HFF-Myc (cell line): ENCODE measurements around the gene ITLN1.
"Not testable (repeated sequence)": the region's sequence is repeated elsewhere in the genome, so short reads cannot be mapped to it uniquely, and the experiment has no call there.

Source experiments
- DNase-seq: peaks from one replicate; pipeline ENCODE4 v3.0.0-alpha.2; 2011; ENCODE audit warnings: low read depth; ENCODE audit errors: extremely low read depth
- H3K4me3 ChIP-seq: replicated peaks from 2 replicates; pipeline ENCODE4 v1.5.1; 2011; ENCODE audit warnings: low read depth, mild to moderate bottlenecking, control low read depth, low read length
- TF ChIP-seq, protein P1 (sequence below): IDR thresholded peaks from 2 replicates; pipeline ENCODE4 v1.5.1; 2012; ENCODE audit warnings: mild to moderate bottlenecking, low read depth, low read length, control low read depth; ENCODE audit errors: missing control alignments

The ITLN1 gene

GRCh38 chr1:160911441-160911840 lies 26.5 kb upstream of the ITLN1 start:
- no peak overlapping the region for H3K4me3 ChIP-seq
- no peak for DNase-seq
- TF ChIP-seq, protein P1, sequence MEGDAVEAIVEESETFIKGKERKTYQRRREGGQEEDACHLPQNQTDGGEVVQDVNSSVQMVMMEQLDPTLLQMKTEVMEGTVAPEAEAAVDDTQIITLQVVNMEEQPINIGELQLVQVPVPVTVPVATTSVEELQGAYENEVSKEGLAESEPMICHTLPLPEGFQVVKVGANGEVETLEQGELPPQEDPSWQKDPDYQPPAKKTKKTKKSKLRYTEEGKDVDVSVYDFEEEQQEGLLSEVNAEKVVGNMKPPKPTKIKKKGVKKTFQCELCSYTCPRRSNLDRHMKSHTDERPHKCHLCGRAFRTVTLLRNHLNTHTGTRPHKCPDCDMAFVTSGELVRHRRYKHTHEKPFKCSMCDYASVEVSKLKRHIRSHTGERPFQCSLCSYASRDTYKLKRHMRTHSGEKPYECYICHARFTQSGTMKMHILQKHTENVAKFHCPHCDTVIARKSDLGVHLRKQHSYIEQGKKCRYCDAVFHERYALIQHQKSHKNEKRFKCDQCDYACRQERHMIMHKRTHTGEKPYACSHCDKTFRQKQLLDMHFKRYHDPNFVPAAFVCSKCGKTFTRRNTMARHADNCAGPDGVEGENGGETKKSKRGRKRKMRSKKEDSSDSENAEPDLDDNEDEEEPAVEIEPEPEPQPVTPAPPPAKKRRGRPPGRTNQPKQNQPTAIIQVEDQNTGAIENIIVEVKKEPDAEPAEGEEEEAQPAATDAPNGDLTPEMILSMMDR: no peak

DNA sequence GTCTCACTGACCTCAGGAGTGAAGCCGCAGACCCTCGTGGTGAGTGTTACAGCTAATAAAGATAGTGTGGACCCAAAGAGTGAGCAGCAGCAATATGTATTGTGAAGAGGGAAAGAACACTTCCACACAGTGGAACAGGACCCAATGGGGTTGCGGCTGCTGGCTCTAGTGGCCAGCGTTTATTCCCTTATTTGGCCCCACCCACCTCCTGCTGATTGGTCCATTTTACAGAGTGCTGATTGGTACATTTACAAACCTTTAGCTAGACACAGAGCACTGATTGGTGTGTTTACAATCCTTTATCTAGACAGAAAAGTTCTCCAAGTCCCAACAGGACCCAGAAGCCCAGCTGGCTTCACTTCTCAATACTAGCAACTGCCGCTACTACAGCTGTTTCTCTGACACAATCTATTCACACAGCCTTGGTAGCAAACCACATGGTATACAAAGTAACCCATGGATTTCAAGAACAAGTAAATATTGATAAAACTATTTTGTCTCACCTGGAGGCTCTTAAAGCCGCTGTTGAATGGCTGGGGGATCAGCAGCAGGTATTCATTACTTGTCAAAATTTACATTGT lies 25.3 kb upstream of the ITLN1 start:
- no peak for DNase-seq
- TF ChIP-seq, protein P1: no peak

DNA sequence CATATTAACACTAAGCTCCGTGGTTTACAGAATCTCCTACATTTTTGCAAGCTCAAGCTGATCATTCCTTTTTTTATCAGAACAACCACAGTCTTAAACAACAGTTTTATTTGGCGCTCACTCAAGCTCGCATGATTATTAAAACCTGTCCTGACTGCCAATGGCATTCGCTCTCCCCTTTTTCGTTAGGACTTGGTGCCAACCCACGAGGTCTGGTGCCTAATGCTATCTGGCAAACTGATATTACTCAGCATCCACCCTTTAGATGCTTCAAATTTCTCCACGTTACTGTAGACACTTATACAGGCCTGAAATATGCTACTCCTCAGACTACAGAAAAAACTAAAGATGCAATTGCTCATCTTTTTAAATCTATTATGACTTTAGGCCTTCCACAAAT lies 23.0 kb upstream of the ITLN1 start:
- TF ChIP-seq, protein P1: no peak
- DNase-seq: no peak
- no peak overlapping the region for H3K4me3 ChIP-seq

More for the DNA sequence above, 25.3 kb upstream of the ITLN1 start:
- no peak overlapping the region for H3K4me3 ChIP-seq

- no peak overlapping the region for H3K4me3 ChIP-seq
- TF ChIP-seq, protein P1: no peak
- DNase-seq: no peak
Observed at GRCh38 chr1:160905617-160905989, 20.6 kb upstream of the ITLN1 start.

GRCh38 chr1:160904783-160905616 lies 20.0 kb upstream of the ITLN1 start:
- H3K4me3 ChIP-seq: no peak overlapping the region
- no peak for DNase-seq
- TF ChIP-seq, protein P1: no peak

DNA sequence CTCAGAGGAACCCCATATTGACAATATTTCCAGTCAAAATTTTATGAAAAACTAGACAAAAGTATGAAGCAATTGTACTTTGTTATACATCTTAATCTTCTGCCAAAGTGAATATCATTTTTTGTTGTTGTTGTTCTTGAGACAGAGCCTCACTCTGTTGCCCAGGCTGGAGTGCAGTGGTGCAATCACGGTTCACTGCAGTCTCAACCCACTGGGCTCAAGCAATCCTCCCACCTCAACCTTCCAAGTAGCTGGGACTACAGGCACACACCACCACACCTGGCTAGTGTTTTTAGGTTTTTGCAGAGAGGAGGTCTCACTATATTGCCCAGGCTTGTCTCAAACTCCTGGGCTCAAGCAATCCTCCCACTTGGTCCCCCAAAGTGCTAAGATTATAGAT lies 17.3 kb upstream of the ITLN1 start:
- not testable (repeated sequence) for H3K4me3 ChIP-seq, DNase-seq

DNA sequence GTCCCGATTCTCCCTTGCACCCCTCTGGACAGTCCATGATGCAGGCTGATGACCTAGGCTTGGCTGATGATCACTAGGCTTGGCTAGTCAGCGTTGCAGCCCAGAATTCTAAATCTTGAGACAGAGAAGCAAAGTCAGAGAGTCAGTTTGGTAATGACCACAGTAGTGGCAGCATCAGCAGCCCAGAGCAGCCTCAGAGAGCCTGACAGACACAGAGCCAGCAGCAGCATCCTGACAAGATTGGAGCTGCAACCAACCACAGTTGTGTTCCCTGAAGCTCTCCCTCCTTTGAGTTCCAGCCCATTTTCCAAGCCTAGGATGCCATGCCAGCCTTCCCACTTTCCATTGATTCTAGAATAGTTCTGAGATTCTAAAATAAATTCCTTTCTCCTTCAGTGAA lies 16.8 kb upstream of the ITLN1 start:
- TF ChIP-seq, protein P1: no peak
- DNase-seq: no peak
- H3K4me3 ChIP-seq: no peak overlapping the region

GRCh38 chr1:160900683-160901082 lies 15.7 kb upstream of the ITLN1 start:
- not testable (repeated sequence) for DNase-seq, H3K4me3 ChIP-seq

DNA sequence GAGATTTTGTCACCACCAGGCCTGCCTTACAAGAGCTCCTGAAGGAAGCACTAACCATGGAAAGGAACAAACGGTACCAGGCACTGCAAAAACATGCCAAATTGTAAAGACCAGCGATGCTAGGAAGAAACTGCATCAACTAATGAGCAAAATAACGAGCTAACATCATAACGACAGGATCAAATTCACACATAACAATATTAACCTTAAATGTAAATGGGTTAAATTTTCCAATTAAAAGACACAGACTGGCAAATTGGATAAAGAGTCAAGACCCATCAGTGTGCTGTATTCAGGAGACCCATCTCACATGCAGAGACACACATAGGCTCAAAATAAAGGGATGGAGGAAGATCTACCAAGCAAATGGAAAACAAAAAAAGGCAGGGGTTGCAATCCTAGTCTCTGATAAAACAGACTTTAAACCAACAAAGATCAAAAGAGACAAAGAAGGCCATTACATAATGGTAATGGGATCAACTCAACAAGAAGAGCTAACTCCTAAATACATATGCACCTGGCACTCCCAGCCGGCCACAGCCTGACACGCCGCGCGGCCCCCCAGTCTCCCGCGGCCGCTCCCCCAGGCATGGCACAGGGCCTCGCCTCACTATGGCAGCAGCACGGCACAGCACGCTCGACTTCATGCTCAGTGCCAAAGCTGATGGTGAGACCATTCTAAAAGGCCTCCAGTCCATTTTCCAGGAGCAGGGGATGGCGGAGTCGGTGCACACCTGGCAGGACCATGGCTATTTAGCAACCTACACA lies 9.6 kb upstream of the ITLN1 start:
- not testable (repeated sequence) for H3K4me3 ChIP-seq, DNase-seq
